22Rv1 (cell line): ENCODE results near the gene DNAJC8.

Source experiments
- CTCF ChIP-seq: fragments of 450-650 bp; IDR thresholded peaks from 2 replicates; pipeline ENCODE4 v1.5.1; 2017; ENCODE audit warnings: mild to moderate bottlenecking
- ZFX ChIP-seq: fragments of 450-650 bp; IDR thresholded peaks from 2 replicates; pipeline ENCODE4 v1.6.1; 2017; ENCODE audit warnings: antibody characterized with exemption, borderline replicate concordance

GRCh38 chr1:28229089-28229488 lies 3.7 kb downstream of the DNAJC8 start:
- no peak for TF ChIP-seq CTCF
- TF ChIP-seq ZFX = no peak
